ENCODE results near the gene AOAH.

Gene AOAH

DNA sequence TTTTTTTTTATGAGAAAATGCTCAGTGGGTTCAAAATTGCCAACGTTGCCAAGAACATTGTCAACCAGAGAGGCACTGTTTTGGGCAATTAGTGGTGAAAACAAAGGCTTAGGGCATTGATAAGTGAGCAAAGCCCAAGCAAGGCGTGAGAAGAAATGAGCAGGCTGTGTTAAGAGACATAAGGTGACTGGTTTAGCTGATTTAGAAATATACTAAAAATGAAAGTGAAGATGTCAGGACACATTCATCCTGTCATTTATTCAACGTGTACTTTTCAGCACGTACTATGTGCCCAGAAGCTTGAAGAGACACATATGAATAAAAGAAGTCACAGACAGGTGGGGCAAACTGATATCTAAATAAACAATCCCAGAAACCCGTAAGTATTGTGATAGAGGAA lies 31.8 kb downstream of the AOAH start:
- TF ChIP-seq CEBPB (IDR thresholded peaks at IDR 0.05) (no peak), YY1 (IDR thresholded peaks at IDR 0.05; ENCODE audit: low read depth) (no peak), FOXM1 (IDR thresholded peaks at IDR 0.05; ENCODE audit: borderline replicate concordance, low read depth) (no peak), RAD21 (IDR thresholded peaks at IDR 0.05; ENCODE audit: low read depth) (no peak), EP300 (IDR thresholded peaks at IDR 0.05; ENCODE audit: borderline replicate concordance) (no peak), ZBTB7A (IDR thresholded peaks at IDR 0.05; ENCODE audit: low read depth) (no peak), CREB1 (IDR thresholded peaks at IDR 0.05; ENCODE audit: low read depth) (no peak), TEAD4 (IDR thresholded peaks at IDR 0.05) (no peak), NFIC (IDR thresholded peaks at IDR 0.05) (no peak), TAF1 (IDR thresholded peaks at IDR 0.05; ENCODE audit: low read depth) (no peak), EGR1 (IDR thresholded peaks at IDR 0.05) (no peak)
- TF ChIP-seq, protein P1, sequence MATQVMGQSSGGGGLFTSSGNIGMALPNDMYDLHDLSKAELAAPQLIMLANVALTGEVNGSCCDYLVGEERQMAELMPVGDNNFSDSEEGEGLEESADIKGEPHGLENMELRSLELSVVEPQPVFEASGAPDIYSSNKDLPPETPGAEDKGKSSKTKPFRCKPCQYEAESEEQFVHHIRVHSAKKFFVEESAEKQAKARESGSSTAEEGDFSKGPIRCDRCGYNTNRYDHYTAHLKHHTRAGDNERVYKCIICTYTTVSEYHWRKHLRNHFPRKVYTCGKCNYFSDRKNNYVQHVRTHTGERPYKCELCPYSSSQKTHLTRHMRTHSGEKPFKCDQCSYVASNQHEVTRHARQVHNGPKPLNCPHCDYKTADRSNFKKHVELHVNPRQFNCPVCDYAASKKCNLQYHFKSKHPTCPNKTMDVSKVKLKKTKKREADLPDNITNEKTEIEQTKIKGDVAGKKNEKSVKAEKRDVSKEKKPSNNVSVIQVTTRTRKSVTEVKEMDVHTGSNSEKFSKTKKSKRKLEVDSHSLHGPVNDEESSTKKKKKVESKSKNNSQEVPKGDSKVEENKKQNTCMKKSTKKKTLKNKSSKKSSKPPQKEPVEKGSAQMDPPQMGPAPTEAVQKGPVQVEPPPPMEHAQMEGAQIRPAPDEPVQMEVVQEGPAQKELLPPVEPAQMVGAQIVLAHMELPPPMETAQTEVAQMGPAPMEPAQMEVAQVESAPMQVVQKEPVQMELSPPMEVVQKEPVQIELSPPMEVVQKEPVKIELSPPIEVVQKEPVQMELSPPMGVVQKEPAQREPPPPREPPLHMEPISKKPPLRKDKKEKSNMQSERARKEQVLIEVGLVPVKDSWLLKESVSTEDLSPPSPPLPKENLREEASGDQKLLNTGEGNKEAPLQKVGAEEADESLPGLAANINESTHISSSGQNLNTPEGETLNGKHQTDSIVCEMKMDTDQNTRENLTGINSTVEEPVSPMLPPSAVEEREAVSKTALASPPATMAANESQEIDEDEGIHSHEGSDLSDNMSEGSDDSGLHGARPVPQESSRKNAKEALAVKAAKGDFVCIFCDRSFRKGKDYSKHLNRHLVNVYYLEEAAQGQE (IDR thresholded peaks at IDR 0.05; ENCODE audit: low read depth) = no peak

DNA sequence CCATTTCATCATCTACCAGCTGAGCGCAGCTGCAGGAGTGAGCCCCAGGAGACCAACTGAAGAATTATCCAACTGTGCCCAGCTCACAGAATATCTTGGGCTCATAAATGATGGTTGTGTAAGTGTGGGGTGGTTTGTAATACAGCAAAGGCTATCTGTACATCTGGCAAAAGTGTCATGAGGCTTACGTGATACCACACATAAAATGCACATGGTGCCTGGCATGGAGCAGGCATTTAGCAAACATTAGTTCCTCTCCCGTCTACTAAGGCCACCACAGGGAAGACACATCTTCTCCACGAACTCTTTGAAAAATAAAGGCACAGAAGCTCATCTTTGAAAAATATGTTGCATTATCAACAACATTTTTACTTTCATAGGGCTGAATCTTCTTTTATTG lies 32.3 kb downstream of the AOAH start:
- TF ChIP-seq YY1 (IDR thresholded peaks at IDR 0.05; ENCODE audit: low read depth) (no peak), RAD21 (IDR thresholded peaks at IDR 0.05; ENCODE audit: low read depth) (no peak), CREB1 (IDR thresholded peaks at IDR 0.05; ENCODE audit: low read depth) (no peak), TAF1 (IDR thresholded peaks at IDR 0.05; ENCODE audit: low read depth) (no peak), FOXM1 (IDR thresholded peaks at IDR 0.05; ENCODE audit: borderline replicate concordance, low read depth) (no peak)
- TF ChIP-seq, protein P2, sequence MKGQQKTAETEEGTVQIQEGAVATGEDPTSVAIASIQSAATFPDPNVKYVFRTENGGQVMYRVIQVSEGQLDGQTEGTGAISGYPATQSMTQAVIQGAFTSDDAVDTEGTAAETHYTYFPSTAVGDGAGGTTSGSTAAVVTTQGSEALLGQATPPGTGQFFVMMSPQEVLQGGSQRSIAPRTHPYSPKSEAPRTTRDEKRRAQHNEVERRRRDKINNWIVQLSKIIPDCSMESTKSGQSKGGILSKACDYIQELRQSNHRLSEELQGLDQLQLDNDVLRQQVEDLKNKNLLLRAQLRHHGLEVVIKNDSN (IDR thresholded peaks at IDR 0.05) = no peak

DNA sequence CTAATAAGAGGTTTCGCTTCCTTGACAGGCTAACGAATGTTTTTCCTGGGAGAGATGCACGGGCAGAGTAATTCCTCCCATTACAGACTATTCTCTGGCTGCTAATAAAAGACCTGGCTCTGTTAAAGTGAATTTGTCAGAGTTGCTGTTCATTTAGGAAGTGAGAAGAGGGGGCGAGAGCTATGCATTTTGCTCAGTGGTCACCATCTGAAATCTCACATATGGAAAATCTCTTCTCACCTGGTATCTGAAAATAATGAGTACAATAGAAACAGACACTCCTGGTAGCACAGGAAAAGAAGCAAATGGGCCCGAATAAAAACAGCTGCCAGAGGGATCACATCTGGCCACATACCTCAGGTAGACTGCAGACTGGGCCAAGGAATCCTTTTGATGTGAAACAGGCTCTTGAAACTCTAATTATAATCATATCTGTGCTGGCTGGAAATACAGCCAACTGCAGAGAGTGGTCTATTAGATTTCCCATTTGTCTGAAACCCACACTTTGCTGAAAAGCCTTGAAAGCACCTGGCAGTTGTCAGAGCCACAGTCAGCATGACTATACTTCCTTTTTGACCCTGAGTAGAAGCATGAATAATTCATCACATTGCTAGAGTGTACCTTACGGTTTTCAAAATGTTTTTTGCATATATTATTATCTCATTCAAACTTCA lies 33.6 kb downstream of the AOAH start:
- TF ChIP-seq RAD21 (IDR thresholded peaks at IDR 0.05; ENCODE audit: low read depth) (no peak), NFIC (IDR thresholded peaks at IDR 0.05) (no peak), EP300 (IDR thresholded peaks at IDR 0.05; ENCODE audit: borderline replicate concordance) (no peak), CREB1 (IDR thresholded peaks at IDR 0.05; ENCODE audit: low read depth) (no peak), TEAD4 (IDR thresholded peaks at IDR 0.05) (no peak), FOXM1 (IDR thresholded peaks at IDR 0.05; ENCODE audit: borderline replicate concordance, low read depth) (no peak), YY1 (IDR thresholded peaks at IDR 0.05; ENCODE audit: low read depth) (no peak), TCF12 (IDR thresholded peaks at IDR 0.05; ENCODE audit: low read depth) (no peak), EGR1 (IDR thresholded peaks at IDR 0.05) (no peak), ZBTB7A (IDR thresholded peaks at IDR 0.05; ENCODE audit: low read depth) (no peak), TAF1 (IDR thresholded peaks at IDR 0.05; ENCODE audit: low read depth) (no peak), CEBPB (IDR thresholded peaks at IDR 0.05) (no peak)
- TF ChIP-seq, protein P3, sequence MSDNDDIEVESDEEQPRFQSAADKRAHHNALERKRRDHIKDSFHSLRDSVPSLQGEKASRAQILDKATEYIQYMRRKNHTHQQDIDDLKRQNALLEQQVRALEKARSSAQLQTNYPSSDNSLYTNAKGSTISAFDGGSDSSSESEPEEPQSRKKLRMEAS (IDR thresholded peaks at IDR 0.05) = no peak
- TF ChIP-seq, protein P2 (IDR thresholded peaks at IDR 0.05) = no peak
- TF ChIP-seq, protein P1 (IDR thresholded peaks at IDR 0.05; ENCODE audit: low read depth) = no peak

DNA sequence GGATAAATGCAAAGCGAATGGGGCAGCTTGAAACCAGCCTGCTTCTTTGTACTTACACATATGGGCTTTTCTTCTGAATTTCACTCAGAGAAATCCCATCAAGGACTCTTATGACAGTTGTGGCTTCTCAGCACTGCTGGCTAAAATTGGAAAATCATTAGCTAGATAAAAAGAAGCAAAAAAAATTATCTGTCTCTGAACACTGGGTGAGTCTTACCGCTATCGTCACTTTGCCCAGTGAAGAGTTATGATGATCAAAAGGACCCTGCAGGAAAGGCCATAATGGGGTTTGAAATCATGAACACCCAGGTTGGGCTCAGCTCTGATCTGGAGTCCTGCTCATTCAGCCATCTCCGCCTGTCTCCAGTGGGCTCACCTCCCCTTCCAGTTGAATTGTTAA lies 34.3 kb downstream of the AOAH start:
- TF ChIP-seq TCF12 (IDR thresholded peaks at IDR 0.05; ENCODE audit: low read depth) = no peak
- no peak for TF ChIP-seq CREB1 (IDR thresholded peaks at IDR 0.05; ENCODE audit: low read depth)
- TF ChIP-seq EGR1 (IDR thresholded peaks at IDR 0.05) = no peak
- TF ChIP-seq EP300 (IDR thresholded peaks at IDR 0.05; ENCODE audit: borderline replicate concordance) = no peak
- TF ChIP-seq, protein P3 (IDR thresholded peaks at IDR 0.05) = no peak
- no peak for TF ChIP-seq YY1 (IDR thresholded peaks at IDR 0.05; ENCODE audit: low read depth)
- TF ChIP-seq, protein P1 (IDR thresholded peaks at IDR 0.05; ENCODE audit: low read depth) = no peak
- TF ChIP-seq, protein P2 (IDR thresholded peaks at IDR 0.05) = no peak
- TF ChIP-seq FOXM1 (IDR thresholded peaks at IDR 0.05; ENCODE audit: borderline replicate concordance, low read depth) = no peak
- TF ChIP-seq TAF1 (IDR thresholded peaks at IDR 0.05; ENCODE audit: low read depth) = no peak
- TF ChIP-seq CEBPB (IDR thresholded peaks at IDR 0.05) = no peak
- no peak for TF ChIP-seq ZBTB7A (IDR thresholded peaks at IDR 0.05; ENCODE audit: low read depth)
- no peak for TF ChIP-seq NFIC (IDR thresholded peaks at IDR 0.05)
- TF ChIP-seq RAD21 (IDR thresholded peaks at IDR 0.05; ENCODE audit: low read depth) = no peak
- TF ChIP-seq TEAD4 (IDR thresholded peaks at IDR 0.05) = no peak

Measured in Ishikawa (cell line).